Activated B cell treated with CpG ODN at 0.5 μM for 24 hours (primary cell): ENCODE results near the gene RAB4B. TPM values are rescaled to one million over a fixed set of nuclear protein-coding genes. Genes with fewer than 3 reads are reported as not detected.
A peak's percentile ranks its signal among the peaks of the same experiment; 100 is the strongest.
"Not testable (repeated sequence)": the region's sequence is repeated elsewhere in the genome, so short reads cannot be mapped to it uniquely, and the experiment has no call there.

Source experiments
- ATAC-seq: fragments of 200-7000 bp; cut with Tn5 transposase; one replicate; pipeline ENCODE4 v1.10.0; 2021; ENCODE audit warnings: low read depth, mild to moderate bottlenecking, moderate library complexity
- CTCF ChIA-PET: fragments of 350-600 bp; sonication (Branson Sonifier 250); formaldehyde crosslinking; loops from one replicate; lab custom pipeline; 2021; ENCODE audit warnings: antibody characterized with exemption; lab: Charles Lee
- POLR2A ChIA-PET: fragments of 350-600 bp; sonication (Branson Sonifier 250); formaldehyde crosslinking; loops from one replicate; lab custom pipeline; 2021; ENCODE audit warnings: antibody characterized with exemption; lab: Charles Lee
- DNase-seq: peaks from one replicate; pipeline ENCODE4 v3.0.0; 2022
- H3K27ac Mint-ChIP-seq: one replicate; pipeline ENCODE4 v1.8.0; 2020; ENCODE audit warnings: mixed read lengths
- H3K27me3 Mint-ChIP-seq: one replicate; pipeline ENCODE4 v1.8.0; 2021; ENCODE audit warnings: mixed read lengths
- H3K36me3 Mint-ChIP-seq: one replicate; pipeline ENCODE4 v1.8.0; 2021; ENCODE audit warnings: low read depth, mixed read lengths
- H3K4me1 Mint-ChIP-seq: one replicate; pipeline ENCODE4 v1.8.0; 2021; ENCODE audit warnings: mixed read lengths
- H3K4me3 Mint-ChIP-seq: one replicate; pipeline ENCODE4 v1.8.0; 2020; ENCODE audit warnings: mild to moderate bottlenecking, mixed read lengths
- H3K9me3 Mint-ChIP-seq: one replicate; pipeline ENCODE4 v1.8.0; 2020; ENCODE audit warnings: mixed read lengths
- intact Hi-C: fragments of 100-400 bp; cut with micrococcal nuclease; formaldehyde crosslinking; loops from one replicate; pipeline ENCODE4 v1.15.1; 2024
- total RNA-seq: library from RNA; stranded (reverse); gene quantifications from 2 replicates; pipeline ENCODE4 v1.2.3, GENCODE V29; 2022
- TF ChIP-seq, protein P1 (sequence below): fragments of 200-600 bp; IDR thresholded peaks from one replicate; pipeline ENCODE4 v1.8.0; 2022; ENCODE audit warnings: antibody characterized with exemption, mild to moderate bottlenecking

Gene RAB4B
- total RNA-seq, 1 donor from 2014 or later: 98.1 TPM

DNA sequence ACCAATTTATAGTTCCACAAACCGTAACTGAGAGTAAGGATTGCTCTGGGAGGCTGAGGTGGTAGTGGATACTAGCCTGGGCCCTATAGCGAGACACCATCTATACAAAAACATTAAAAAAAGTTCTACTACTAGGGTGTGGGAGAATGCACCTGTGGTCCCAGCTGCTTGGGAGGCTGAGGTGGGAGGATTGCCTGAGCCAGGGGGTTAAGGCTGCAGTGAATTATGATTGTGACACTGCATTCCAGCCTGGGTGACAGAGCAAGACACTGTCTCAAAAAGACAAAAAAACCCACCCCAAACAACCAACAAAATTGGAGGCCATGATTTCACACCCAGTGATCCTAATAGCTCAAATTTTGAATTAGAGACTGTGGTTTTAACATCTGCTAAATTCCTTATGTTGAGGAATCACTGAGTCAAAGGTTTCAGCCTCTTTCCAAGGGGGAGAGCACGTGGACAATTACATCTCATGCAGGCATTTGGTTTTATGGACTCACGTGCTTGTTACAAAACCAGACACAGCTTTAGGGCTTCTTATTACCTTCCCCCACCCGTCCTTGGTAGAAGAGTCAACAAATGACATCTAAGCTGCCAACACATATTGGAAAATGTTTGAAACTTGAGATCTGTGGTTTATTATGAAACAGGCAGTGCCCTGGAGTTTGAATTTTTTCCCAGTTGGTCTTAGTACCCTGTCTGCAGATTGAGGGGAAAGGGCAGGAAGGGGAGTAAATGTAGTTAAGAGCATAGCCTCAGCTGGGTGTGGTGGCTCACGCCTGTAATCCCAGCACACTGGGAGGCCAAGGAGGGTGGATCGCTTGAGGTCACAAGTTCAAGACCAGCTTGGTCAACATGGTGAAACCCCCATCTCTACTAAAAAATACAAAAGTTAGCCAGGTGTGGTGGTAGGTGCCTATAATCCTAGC, 53.7 kb downstream of the RAB4B start:
- TF ChIP-seq, protein P1, sequence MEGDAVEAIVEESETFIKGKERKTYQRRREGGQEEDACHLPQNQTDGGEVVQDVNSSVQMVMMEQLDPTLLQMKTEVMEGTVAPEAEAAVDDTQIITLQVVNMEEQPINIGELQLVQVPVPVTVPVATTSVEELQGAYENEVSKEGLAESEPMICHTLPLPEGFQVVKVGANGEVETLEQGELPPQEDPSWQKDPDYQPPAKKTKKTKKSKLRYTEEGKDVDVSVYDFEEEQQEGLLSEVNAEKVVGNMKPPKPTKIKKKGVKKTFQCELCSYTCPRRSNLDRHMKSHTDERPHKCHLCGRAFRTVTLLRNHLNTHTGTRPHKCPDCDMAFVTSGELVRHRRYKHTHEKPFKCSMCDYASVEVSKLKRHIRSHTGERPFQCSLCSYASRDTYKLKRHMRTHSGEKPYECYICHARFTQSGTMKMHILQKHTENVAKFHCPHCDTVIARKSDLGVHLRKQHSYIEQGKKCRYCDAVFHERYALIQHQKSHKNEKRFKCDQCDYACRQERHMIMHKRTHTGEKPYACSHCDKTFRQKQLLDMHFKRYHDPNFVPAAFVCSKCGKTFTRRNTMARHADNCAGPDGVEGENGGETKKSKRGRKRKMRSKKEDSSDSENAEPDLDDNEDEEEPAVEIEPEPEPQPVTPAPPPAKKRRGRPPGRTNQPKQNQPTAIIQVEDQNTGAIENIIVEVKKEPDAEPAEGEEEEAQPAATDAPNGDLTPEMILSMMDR: no peak
- peaks cover 5% of the 10 kb centered on the region for H3K9me3 Mint-ChIP-seq
- no peak overlapping the region for H3K4me3 Mint-ChIP-seq
- H3K4me1 Mint-ChIP-seq: no peaks in the 10 kb centered on the region
- POLR2A ChIA-PET: no interaction called here
- ATAC-seq (no peak), DNase-seq (no peak)
- H3K27ac Mint-ChIP-seq: no peak overlapping the region
- CTCF ChIA-PET: no interaction called here
- intact Hi-C loops: no loop called here
- H3K27me3 Mint-ChIP-seq: no peaks in the 10 kb centered on the region
- H3K36me3 Mint-ChIP-seq: peaks cover 17% of the 10 kb centered on the region

DNA sequence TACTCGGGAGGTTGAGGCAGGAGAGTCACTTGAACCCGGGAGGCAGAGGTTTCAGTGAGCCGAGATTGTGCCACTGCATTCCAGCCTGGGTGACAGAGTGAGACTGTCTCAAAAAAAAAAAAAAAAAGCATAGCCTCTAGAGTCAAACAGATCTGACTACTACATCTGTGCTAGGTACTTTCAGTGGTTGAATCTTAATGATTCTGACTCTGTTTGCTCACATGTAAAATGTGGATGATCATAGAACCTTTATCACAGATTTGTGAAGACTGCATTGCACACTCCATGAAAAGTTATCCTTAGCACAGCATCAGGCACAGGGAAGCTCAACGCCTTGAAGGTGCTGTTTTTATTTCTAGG, 54.4 kb downstream of the RAB4B start:
- H3K4me3 Mint-ChIP-seq, H3K27ac Mint-ChIP-seq, CTCF ChIA-PET, H3K9me3 Mint-ChIP-seq, POLR2A ChIA-PET, DNase-seq, intact Hi-C loops, ATAC-seq, H3K27me3 Mint-ChIP-seq, H3K4me1 Mint-ChIP-seq: not testable (repeated sequence)
- peaks cover 11% of the 10 kb centered on the region for H3K36me3 Mint-ChIP-seq

DNA sequence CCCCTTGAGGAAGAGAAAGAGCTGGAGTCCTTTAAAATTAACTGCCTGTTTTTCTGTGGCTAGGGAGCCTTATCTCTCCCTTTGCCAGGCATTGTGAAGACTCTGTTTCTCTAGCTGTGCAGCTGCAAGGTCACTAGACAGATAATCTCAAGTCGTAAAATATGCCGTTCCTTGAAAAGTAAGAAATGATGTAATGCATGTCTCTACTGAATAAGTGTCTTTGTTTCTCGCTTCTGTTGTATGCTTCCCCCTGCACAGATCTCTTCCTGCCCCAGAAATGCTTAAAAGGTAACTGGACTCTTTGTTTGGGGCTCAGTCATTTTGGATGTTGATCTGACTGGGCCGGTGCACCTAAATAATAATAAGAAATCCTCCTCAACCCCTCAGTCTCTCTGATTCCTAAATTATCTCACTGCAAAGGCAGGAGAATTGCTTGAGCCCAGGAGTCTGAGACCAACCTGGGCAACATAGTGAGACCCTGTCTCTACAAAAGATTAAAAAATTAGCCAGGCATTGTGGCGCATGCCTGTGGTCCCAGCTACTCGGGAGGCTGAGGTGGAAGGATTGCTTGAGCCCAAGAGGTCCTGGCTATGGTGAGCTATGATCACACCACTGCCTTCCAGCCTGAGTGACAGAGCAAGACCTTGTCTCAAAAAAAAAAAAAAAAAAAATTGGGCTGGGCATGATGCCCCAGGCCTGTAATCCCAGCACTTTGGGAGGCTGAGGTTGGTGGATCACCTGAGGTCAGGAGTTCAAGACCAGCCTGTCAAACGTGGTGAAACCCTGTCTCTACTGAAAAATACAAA, 55.9 kb downstream of the RAB4B start:
- intact Hi-C loops, H3K9me3 Mint-ChIP-seq, H3K4me3 Mint-ChIP-seq, H3K27ac Mint-ChIP-seq, H3K4me1 Mint-ChIP-seq, CTCF ChIA-PET, H3K36me3 Mint-ChIP-seq, ATAC-seq, H3K27me3 Mint-ChIP-seq, DNase-seq, POLR2A ChIA-PET: not testable (repeated sequence)

DNA sequence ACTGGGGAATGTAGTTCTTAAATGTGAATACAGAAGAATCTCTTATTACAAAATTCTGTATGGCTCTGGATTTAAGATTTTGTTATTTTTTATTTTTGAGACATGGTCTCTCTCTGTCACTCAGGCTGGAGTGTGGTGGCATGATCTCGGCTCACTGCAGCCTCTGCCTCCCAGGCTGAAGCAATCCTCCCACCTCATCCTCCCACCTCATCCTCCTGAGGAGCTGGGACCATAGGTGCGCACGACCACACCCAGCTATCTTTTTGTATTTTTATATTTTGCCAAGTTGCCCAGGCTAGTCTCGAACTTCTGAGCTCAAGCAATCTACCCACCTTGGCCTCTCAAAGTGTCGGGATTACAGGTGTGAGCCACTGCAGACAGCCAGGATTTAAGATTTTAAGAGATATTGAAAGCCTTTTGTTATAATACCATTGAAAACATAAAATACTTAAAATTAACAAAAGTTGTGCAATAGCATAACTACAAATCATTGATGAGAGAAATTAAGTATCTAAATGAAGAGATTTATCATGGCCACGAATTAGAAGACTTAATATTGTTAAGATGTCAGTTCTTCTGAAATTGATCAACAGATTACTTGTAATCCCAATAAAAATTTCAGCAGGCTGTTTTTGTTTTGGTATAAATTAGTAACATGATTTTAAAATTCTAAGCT, 58.8 kb downstream of the RAB4B start:
- ChIA-PET POLR2A (no interaction called here), CTCF (no interaction called here)
- TF ChIP-seq, protein P1: no peak
- no peaks in the 10 kb centered on the region for H3K36me3 Mint-ChIP-seq
- no peak for ATAC-seq
- intact Hi-C loops: no loop called here
- H3K4me3 Mint-ChIP-seq: no peak overlapping the region
- no peaks in the 10 kb centered on the region for H3K4me1 Mint-ChIP-seq
- no peak for DNase-seq
- H3K27me3 Mint-ChIP-seq: no peaks in the 10 kb centered on the region
- no peaks in the 10 kb centered on the region for H3K9me3 Mint-ChIP-seq
- H3K27ac Mint-ChIP-seq: no peak overlapping the region

DNA sequence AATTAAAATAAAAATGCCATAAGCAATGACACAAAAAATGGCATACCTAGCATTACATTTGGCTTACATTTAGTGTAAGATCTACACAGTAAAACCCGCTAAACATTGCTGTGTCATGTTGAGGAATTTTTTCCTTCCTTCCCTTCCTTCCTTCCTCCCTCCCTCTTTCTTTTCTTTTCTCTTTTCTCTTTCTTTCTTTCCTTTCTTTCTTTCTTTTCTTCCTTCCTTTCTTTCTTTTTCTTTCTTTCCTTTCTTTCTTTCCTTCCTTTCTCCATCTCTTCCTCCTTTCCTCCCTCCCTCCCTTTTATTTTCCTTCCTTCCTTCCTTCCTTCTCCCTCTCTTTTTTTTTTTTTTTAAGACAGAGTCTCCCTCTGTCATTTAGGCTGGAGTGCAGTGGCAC, 60.4 kb downstream of the RAB4B start:
- H3K36me3 Mint-ChIP-seq, intact Hi-C loops, CTCF ChIA-PET: not testable (repeated sequence)

DNA sequence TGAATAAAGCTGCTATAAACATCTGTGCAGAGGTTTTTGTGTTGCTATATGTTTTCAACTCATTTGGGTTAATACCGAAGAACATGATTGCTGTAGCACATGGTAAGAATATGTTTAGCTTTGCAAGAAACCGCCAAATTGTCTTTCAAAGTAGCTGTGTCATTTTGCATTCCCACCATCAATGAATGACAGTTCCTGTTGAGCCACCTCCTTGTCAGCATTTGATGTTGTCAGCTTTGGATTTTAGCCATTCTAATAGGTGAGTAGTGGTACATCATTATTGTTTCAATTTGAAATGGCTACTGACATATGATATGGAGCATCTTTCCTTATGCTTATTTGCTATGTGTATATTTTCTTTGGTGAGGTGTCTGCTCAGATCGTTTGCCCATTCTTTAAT, 64.0 kb downstream of the RAB4B start:
- POLR2A ChIA-PET, DNase-seq, CTCF ChIA-PET, H3K36me3 Mint-ChIP-seq, intact Hi-C loops, H3K27me3 Mint-ChIP-seq, H3K27ac Mint-ChIP-seq, H3K4me3 Mint-ChIP-seq, ATAC-seq, H3K9me3 Mint-ChIP-seq: not testable (repeated sequence)
- H3K4me1 Mint-ChIP-seq: peaks cover 11% of the 10 kb centered on the region

More for the DNA sequence above, 60.4 kb downstream of the RAB4B start:
- H3K27ac Mint-ChIP-seq, DNase-seq, POLR2A ChIA-PET, H3K9me3 Mint-ChIP-seq, ATAC-seq, H3K4me1 Mint-ChIP-seq, H3K27me3 Mint-ChIP-seq, H3K4me3 Mint-ChIP-seq: not testable (repeated sequence)

DNA sequence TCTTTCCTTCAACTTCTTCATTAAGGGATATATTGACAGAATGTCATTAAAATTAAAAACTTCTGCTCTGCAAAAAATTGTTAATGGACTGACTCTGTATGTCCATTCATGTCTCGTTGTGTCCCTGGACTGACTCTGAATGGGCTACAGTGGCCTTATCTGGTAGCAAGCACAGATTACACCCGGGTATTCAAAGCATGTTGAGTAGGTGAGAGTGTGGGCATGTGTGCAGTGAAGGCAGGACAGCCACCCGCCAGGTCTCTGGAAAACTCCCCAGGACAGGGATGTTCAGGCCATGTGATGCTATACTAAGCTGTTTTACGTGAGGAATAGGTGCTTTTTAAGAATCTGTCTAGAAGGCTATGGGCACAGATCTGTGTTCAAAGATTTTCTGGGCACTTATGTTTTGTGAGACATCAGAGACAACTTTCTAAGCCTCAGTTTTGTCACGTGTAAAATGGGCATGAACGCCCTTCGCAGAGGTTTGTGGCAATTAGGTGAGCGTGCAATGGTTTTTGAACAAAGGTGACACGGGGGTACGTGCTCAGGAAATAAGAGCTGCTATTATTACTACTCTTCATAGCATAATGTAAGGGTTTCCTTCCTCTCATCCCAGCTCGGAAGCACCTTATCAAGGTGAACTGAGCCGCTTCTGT, 65.1 kb downstream of the RAB4B start:
- ATAC-seq, CTCF ChIA-PET, intact Hi-C loops, DNase-seq, H3K9me3 Mint-ChIP-seq, H3K36me3 Mint-ChIP-seq, H3K27ac Mint-ChIP-seq: not testable (repeated sequence)
- POLR2A ChIA-PET: interaction anchor here (0.6 kb wide), 1 partner anchor 228 kb away, joined by 4 read pairs; no protein-coding TSS in a partner anchor
- Mint-ChIP-seq H3K4me3 (peak overlapping the region; percentile 75), H3K4me1 (peaks cover 11% of the 10 kb centered on the region), H3K27me3 (peaks cover 15% of the 10 kb centered on the region)

DNA sequence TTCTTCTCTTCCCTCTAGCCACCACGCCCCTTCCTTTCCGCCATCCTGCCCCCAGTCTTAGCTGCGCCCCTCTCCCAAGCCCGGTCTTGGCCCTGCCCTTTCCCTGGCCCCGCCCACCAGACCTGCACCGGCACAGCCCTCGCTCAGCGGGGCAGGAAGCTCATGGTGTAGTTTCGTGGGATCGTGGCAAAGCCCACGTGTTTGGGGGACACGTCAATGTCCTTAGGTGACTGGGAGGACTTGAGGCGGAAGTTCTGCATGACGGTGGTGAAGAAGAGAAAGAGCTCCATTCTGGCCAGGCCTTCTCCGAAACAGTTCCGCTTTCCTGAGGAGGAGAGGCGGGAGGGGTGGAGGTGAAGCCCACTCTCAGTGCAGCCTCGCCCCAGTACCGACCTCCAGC, 65.6 kb downstream of the RAB4B start:
- H3K9me3 Mint-ChIP-seq, CTCF ChIA-PET, H3K27ac Mint-ChIP-seq, H3K36me3 Mint-ChIP-seq, POLR2A ChIA-PET, intact Hi-C loops: not testable (repeated sequence)
- Mint-ChIP-seq H3K4me1 (peaks cover 11% of the 10 kb centered on the region), H3K4me3 (peak overlapping the region; percentile 75), H3K27me3 (peaks cover 16% of the 10 kb centered on the region)
- ATAC-seq: peak; percentile 87
- DNase-seq: peak; percentile 25
